Sigmoid colon (tissue), 7 donors: ENCODE results near the gene DSE. TPM values are rescaled to one million over a fixed set of nuclear protein-coding genes. Genes with fewer than 3 reads are reported as not detected.

Experiments used
- DNase-seq: peaks from one replicate; pipeline ENCODE4 v3.0.0-alpha.2; 2019
- H3K27ac ChIP-seq, 4 donors: fragments of 200-600 bp; sonication (generic); one replicate each; pipeline ENCODE4 v1.5.1; 2016 to 2019; ENCODE audit warnings: mild to moderate bottlenecking in 1 of 4
- H3K27me3 ChIP-seq, 3 donors: fragments of 200-600 bp; sonication (generic); one replicate each; pipeline ENCODE4 v1.5.1; 2019; ENCODE audit warnings: mild to moderate bottlenecking in 1 of 3
- H3K36me3 ChIP-seq, 4 donors: fragments of 200-600 bp; sonication (generic); one replicate each; pipeline ENCODE4 v1.5.1; 2016 to 2019
- H3K4me1 ChIP-seq, 4 donors: fragments of 200-600 bp; sonication (generic); one replicate each; pipeline ENCODE4 v1.5.1; 2017 to 2019
- H3K4me3 ChIP-seq, 4 donors: fragments of 200-600 bp; sonication (generic); one replicate each; pipeline ENCODE4 v1.5.1; 2017 to 2019; ENCODE audit warnings: mild to moderate bottlenecking in 2 of 4, moderate library complexity in 1 of 4
- H3K9me3 ChIP-seq, 4 donors: fragments of 200-600 bp in 3 of 4; sonication (generic) in 3 of 4; one replicate each; pipeline versions ENCODE4 v1.5.1 to v1.6.1; 2013 to 2019
- EP300 ChIP-seq, 4 donors: sonication (generic); formaldehyde crosslinking; IDR thresholded peaks; one replicate each; pipeline ENCODE4 v1.6.1; 2017; ENCODE audit warnings: antibody characterized with exemption in 4 of 4
- POLR2A ChIP-seq, 2 donors: fragments of 450-650 bp; IDR thresholded peaks; one replicate each; pipeline ENCODE4 v1.6.1; 2016; ENCODE audit warnings: antibody characterized with exemption in 2 of 2, mild to moderate bottlenecking in 2 of 2, moderate library complexity in 2 of 2
- POLR2AphosphoS5 ChIP-seq, 4 donors: sonication (generic); formaldehyde crosslinking; IDR thresholded peaks; one replicate each; pipeline ENCODE4 v1.6.1; 2017; ENCODE audit warnings: antibody characterized with exemption in 4 of 4
- whole genome bisulfite sequencing, 2 donors: extraction: QIAGEN DNeasy Blood & Tissue Kit; methylation state at CpG; one replicate each; pipeline ENCODE4 v1.1.7; 2013; 5-methylcytosine and 5-hydroxymethylcytosine counted together
- intact Hi-C: fragments of 100-400 bp; cut with DNase I; formaldehyde crosslinking; loops from one replicate; pipeline ENCODE4 v1.15.1; 2023
- polyA plus RNA-seq, 3 donors: library from polyadenylated mRNA; stranded (reverse); fragments of 200-250 nt; gene quantifications; one replicate each; pipeline ENCODE4 v1.2.3, GENCODE V29; 2013
- total RNA-seq, 4 donors: library from RNA; depleted of rRNA; stranded (reverse); fragments of >200 nt; gene quantifications; one replicate each; pipeline ENCODE4 v1.1.0, GENCODE V29; 2016
- TF ChIP-seq, protein P1 (sequence below), 4 experiments: fragments of 450-650 bp in 3 of 4; fragments of 200-600 bp in 1 of 4; IDR thresholded peaks; one replicate each; pipeline ENCODE4 v1.5.1; 2016 to 2019; ENCODE audit warnings: antibody characterized with exemption in 4 of 4, mild to moderate bottlenecking in 3 of 4, moderate library complexity in 2 of 4
- donor health status: healthy with polysubstance abuse.
- donor health status: Bipolar disorder and iron deficiency.
- donor health status: healthy.

Gene DSE
- total and polyA plus RNA-seq, 7 donors: 2.5 to 29.5 (median 17.9) TPM

GRCh38 chr6:116436586-116436985 is 65.8 kb downstream of the DSE start:
- no peaks in the 10 kb centered on the region for H3K27me3 ChIP-seq
- intact Hi-C loops: no loop called here

DNA sequence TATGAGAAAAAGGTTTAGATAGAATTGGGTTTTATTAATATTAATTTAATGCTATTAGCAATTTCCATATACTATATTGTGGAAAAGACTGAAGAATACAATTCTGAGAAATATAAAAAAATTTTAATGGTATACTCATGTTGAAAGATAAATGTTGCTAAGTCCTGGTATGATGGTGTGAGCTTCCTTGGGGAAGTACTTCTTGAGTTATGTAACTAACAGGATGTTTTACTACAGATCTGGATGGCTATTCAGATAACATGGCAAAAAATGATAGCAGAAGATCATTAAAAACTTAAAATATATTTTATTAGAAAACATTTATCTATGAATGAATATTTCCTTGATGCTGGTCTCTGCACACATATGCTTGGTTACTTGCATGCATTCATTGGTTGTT is 66.9 kb downstream of the DSE start:
- intact Hi-C loops: no loop called here
- H3K27ac ChIP-seq: no peak overlapping the region
- H3K36me3 ChIP-seq: peaks cover 0 to 13% (median 6%) of the 10 kb centered on the region in 4 donors
- H3K4me3 ChIP-seq: no peak overlapping the region
- H3K27me3 ChIP-seq: no peaks in the 10 kb centered on the region
- DNase-seq: no peak
- TF ChIP-seq POLR2A (IDR thresholded peaks at IDR 0.05): no peak
- TF ChIP-seq, protein P1, sequence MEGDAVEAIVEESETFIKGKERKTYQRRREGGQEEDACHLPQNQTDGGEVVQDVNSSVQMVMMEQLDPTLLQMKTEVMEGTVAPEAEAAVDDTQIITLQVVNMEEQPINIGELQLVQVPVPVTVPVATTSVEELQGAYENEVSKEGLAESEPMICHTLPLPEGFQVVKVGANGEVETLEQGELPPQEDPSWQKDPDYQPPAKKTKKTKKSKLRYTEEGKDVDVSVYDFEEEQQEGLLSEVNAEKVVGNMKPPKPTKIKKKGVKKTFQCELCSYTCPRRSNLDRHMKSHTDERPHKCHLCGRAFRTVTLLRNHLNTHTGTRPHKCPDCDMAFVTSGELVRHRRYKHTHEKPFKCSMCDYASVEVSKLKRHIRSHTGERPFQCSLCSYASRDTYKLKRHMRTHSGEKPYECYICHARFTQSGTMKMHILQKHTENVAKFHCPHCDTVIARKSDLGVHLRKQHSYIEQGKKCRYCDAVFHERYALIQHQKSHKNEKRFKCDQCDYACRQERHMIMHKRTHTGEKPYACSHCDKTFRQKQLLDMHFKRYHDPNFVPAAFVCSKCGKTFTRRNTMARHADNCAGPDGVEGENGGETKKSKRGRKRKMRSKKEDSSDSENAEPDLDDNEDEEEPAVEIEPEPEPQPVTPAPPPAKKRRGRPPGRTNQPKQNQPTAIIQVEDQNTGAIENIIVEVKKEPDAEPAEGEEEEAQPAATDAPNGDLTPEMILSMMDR (IDR thresholded peaks at IDR 0.05): no peak
- H3K9me3 ChIP-seq: no peaks in the 10 kb centered on the region
- no peaks in the 10 kb centered on the region for H3K4me1 ChIP-seq

More at GRCh38 chr6:116436586-116436985, 65.8 kb downstream of the DSE start:
- TF ChIP-seq POLR2A (IDR thresholded peaks at IDR 0.05) (no peak), EP300 (IDR thresholded peaks at IDR 0.05) (no peak), POLR2AphosphoS5 (IDR thresholded peaks at IDR 0.05) (no peak)
- TF ChIP-seq, protein P1 (IDR thresholded peaks at IDR 0.05): no peak
- Histone ChIP-seq H3K4me3 (no peak overlapping the region), H3K9me3 (no peaks in the 10 kb centered on the region), H3K27ac (no peak overlapping the region), H3K36me3 (peaks cover 0 to 21% (median 6%) of the 10 kb centered on the region in 4 donors), H3K4me1 (no peaks in the 10 kb centered on the region)
- 93 to 95% methylated on average over 7 of the region's 7 CpGs for WGBS, 2 donors
- no peak for DNase-seq

DNA sequence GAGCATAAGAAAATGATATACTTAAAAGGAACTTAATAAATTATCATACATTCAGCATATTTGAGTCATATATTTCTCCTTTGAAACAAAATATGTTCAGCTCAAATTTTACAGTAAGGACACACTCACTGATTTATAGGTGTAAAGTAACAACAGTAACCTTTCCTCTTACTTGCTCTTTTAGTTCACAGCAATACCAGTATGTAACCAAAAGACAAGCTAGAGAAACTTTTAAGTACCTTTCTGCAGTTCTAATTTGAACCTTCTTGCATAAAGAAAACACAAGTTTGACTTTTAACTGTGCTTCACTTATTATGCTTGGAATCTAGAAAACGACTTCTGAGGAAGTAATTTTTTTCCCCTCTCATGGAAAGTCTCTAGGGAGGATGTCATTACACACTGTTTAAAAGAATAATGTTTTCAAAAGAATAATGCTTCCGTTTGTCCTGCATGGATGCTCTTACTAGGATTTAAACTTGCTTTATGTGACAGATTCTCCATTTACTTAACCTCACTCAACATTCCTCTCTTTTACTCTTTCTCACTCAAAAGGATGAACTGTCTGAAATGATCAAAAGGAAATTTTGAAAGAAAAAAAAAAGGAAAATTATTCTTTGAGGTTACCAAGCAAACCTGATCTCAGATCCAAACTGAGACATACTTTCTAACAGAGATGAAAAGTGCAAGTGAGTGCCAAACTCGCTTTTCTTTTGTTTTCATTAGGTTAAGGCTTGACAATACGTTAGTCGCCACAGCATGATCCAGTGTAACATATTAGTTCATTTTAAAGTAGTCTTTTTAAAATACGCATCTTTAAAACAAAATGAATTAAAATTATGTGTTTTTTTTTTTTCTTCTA is 68.1 kb downstream of the DSE start:
- intact Hi-C loops: no loop called here
- WGBS, 2 donors: 71 to 80% methylated on average over 6 of the region's 6 CpGs
- Histone ChIP-seq H3K4me3 (no peak overlapping the region), H3K4me1 (no peaks in the 10 kb centered on the region), H3K9me3 (no peaks in the 10 kb centered on the region), H3K27me3 (no peaks in the 10 kb centered on the region), H3K27ac (no peak overlapping the region), H3K36me3 (peaks cover 0 to 5% (median under 1%) of the 10 kb centered on the region in 4 donors)
- TF ChIP-seq, protein P1 (IDR thresholded peaks at IDR 0.05): no peak
- DNase-seq: no peak

DNA sequence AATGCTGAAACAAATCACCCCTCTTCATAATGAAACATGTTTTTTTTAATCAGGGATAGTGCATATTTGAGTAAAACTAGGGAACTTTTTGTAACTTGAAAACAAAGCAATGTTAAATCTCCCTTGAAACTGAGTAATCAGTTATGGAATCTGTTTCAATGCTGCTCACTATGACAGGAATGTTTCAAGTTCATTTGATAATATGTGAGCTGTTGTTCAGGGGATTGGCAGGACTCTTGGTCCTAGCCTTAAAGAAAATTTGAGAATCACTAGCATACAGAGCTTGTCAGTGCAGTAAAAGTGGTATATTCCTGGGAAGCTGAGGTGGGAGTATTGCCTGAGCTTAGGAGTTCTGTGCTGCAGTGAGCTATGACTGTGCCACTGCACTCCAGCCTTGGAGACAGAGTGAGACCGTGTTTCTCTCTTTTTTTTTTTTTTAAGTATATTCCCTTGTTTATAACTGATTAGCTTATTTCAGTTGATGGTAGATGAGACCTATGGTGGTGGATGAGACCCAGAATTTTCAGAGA is 68.8 kb downstream of the DSE start:
- H3K4me1 ChIP-seq: no peaks in the 10 kb centered on the region
- H3K27ac ChIP-seq: no peak overlapping the region
- no peaks in the 10 kb centered on the region for H3K9me3 ChIP-seq
- no peak for TF ChIP-seq POLR2A (IDR thresholded peaks at IDR 0.05)
- no peak overlapping the region for H3K4me3 ChIP-seq
- peaks cover 0 to 5% (median 0%) of the 10 kb centered on the region in 4 donors for H3K36me3 ChIP-seq
- no peaks in the 10 kb centered on the region for H3K27me3 ChIP-seq
- WGBS, 2 donors: 68 to 78% methylated on average over 1 of the region's 1 CpG
- intact Hi-C loops: no loop called here
- DNase-seq: no peak

DNA sequence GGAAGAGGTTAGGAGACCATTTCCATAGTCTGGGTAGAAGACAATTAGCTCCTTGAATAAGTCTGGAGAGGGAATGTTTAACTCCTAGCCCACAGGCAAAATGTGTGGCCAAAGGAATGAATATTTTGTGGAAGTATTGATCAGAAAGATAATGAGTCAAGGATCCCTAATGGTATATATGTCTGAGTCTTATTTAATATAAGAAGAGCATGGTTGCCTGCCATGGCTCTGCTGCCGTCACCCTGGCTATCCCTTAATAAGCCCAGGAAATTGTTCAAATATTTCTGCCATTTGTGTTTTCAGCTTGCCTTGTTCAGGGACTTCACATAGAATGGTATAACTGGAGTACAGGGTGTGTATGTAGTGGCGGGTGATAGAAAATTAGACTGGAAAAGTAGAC is 72.4 kb downstream of the DSE start:
- Histone ChIP-seq H3K9me3 (no peaks in the 10 kb centered on the region), H3K27ac (no peak overlapping the region), H3K4me1 (peaks cover 0 to 15% (median 0%) of the 10 kb centered on the region in 4 donors), H3K36me3 (no peaks in the 10 kb centered on the region), H3K27me3 (no peaks in the 10 kb centered on the region), H3K4me3 (no peak overlapping the region)
- no peak for DNase-seq
- intact Hi-C loops: no loop called here
- 93 to 100% methylated on average over 2 of the region's 2 CpGs for WGBS, 2 donors
- no peak for TF ChIP-seq EP300 (IDR thresholded peaks at IDR 0.05)
- TF ChIP-seq, protein P1 (IDR thresholded peaks at IDR 0.05): no peak
- TF ChIP-seq POLR2AphosphoS5 (IDR thresholded peaks at IDR 0.05): no peak
- no peak for TF ChIP-seq POLR2A (IDR thresholded peaks at IDR 0.05)
